GM13976 (cell line): ENCODE results near the gene ARL13A.

Source experiments
- DNase-seq: peaks from one replicate; pipeline ENCODE4 v3.0.0; 2012; ENCODE audit warnings: low spot score
- in situ Hi-C: fragments of 300-500 bp; cut with MboI; formaldehyde crosslinking; loops from one replicate; pipeline ENCODE4 v1.12.0; 2022; ENCODE audit warnings: low sequenced_read_pairs, mixed read lengths, inconsistent platforms; ENCODE audit not compliant: unreplicated experiment
- TF ChIP-seq, protein P1 (sequence below): IDR thresholded peaks from 2 replicates; pipeline ENCODE4 v1.5.1; 2012; ENCODE audit warnings: borderline replicate concordance, mild to moderate bottlenecking; ENCODE audit not compliant: insufficient read depth; ENCODE audit errors: extremely low read depth, missing control alignments, control extremely low read depth

The ARL13A gene

DNA sequence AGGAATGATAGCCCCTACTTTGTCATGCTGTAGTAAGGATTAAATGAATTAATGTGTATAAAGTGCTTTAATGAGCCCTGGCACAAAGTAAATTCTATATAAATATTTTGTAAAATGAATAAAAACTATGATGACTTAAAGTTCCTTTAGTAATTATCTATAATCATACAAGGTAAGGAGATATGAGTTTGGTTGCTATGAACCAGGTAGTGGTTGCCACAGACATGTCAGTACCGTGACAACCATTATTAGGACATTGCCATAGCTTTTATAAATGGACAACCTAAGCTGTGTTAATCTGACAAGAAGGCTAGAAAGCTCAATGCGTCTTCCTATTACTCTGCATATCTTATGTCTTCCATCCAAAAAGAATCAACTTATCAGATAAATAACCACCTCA, at the start of gene ARL13A:
Gene ARL13A (plus strand): TSS at position 301 of the 400 bp plus-strand sequence. CDS start 3,982 bp downstream, outside the sequence.
- in situ Hi-C loops, result no loop called here
- no peak for DNase-seq
- TF ChIP-seq, protein P1, sequence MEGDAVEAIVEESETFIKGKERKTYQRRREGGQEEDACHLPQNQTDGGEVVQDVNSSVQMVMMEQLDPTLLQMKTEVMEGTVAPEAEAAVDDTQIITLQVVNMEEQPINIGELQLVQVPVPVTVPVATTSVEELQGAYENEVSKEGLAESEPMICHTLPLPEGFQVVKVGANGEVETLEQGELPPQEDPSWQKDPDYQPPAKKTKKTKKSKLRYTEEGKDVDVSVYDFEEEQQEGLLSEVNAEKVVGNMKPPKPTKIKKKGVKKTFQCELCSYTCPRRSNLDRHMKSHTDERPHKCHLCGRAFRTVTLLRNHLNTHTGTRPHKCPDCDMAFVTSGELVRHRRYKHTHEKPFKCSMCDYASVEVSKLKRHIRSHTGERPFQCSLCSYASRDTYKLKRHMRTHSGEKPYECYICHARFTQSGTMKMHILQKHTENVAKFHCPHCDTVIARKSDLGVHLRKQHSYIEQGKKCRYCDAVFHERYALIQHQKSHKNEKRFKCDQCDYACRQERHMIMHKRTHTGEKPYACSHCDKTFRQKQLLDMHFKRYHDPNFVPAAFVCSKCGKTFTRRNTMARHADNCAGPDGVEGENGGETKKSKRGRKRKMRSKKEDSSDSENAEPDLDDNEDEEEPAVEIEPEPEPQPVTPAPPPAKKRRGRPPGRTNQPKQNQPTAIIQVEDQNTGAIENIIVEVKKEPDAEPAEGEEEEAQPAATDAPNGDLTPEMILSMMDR, result no peak

DNA sequence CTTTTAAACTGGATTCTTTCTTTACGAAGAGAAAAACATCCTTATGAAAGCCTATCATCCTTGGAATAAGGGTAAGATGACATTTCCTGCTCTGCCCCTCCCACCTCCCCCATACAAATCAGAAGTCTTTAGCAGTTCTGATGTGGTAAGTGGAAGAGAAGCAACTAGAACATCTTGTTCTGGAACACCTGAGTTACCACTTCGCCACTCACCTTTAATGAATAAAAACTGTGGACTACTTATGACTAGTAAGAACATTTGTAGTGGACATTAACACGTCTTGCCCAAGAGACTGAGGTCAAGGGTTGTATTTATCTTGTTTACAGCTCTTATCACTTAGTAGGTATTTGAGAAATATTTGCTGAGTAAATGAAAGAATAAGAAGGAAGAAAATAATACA, 45.1 kb upstream of the ARL13A start:
- TF ChIP-seq, protein P1, result no peak
- DNase-seq, result no peak
- in situ Hi-C loops, result no loop called here

DNA sequence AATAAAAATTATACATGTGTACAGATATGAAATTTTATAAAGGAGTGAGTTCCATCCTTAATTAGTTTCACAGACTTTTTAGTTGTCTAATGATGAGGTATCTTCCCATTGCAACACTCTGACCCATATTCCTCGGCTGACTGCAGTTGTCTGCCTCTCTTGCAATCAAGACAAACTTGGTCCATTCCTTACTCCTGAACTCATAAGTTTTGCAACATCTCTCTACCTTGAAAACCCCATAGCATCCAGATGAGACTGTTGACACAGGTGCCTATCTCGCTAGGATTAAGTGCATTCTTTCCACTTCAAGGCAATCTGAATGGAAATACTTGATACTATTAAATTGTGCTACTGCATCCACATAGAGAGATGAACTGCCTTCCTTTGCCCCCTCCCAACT, 43.1 kb upstream of the ARL13A start:
- DNase-seq, result no peak
- TF ChIP-seq, protein P1, result no peak
- in situ Hi-C loops, result no loop called here

DNA sequence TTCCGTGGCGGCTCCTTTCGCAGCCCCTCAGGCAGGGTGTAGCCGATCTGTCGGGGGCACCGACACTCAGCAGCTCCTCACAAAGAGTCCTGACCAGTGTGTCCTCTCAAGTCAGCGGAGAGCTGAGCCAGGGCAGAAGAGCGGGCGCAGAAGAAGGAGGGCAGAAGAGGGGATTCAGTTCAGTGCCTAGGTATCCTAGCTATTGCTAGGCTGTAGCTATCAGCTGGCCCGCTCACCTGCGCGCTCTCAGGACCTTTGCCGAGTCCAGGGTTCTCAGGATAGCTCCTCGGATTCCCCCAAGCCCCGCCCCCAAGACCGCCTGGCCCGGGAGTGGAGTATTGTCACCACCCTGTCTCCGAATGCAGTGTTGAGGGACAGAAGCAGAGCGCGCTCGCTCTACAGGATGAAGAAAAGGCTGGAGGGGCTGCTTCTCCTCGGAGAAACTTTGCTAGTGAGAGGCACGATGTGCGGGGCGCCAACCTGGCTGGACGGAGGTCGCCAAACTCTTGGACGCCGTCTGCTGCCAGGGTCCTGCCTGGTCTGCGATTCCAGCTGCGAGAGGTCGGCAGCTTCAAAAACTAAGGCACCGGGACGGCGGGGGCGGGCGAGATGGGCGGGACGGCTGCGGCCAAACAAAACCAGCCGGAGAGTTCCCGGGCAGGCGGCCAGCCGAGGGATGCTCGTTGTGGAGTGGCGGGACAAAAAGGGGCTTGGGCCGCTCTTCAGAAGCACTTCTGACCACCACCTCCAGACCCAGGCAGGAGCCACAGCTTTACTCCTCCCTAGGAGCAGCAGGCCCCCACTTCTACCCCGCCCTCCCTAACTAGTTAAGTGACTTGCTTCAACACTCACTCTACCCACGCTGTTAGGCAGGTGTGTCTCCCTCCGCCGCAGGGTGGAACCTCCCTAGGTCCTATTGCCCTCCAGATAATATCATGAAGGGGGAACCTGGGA, 40.6 kb upstream of the ARL13A start, which contains the start of gene XKRX:
Gene XKRX (minus strand): TSS at position 258 of the 954 bp plus-strand sequence. CDS start 613 bp downstream, outside the sequence.
- TF ChIP-seq, protein P1, result no peak
- in situ Hi-C loops, result no loop called here
- peak; percentile 49 for DNase-seq

DNA sequence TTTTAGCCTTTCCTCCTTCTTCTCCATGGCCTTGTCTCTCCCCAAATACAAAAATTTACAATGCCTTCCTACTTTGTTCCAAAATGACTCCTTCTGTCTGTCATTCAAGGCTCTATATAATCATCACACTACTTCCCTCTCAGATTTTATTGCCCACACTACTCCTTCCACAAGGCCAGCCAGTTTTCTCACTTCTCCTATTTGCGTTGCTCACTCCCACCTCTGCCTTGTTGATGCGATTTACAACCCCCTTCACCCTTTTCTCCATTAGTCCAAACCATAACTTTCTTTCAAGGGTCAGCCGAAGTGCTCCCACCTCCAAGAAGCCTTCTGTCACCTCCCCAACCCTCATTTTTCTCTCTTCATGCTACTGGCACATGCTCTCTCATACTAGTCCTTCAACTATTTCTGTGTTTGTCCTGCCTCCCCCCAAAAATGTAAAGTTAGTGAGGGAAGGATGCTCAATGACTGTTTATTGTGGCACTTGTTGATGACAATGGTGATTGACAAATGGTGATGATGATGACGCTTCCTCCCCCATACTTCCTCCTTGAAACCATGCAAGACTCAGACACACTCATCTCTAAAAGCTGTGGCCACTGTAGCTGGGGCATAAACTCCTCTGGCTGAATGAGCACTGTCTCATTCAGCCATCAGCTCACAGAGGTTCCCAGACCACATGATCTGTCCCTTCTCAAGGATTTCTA, 38.1 kb upstream of the ARL13A start:
- in situ Hi-C loops, result no loop called here
- TF ChIP-seq, protein P1, result no peak
- DNase-seq, result peak; percentile 34

DNA sequence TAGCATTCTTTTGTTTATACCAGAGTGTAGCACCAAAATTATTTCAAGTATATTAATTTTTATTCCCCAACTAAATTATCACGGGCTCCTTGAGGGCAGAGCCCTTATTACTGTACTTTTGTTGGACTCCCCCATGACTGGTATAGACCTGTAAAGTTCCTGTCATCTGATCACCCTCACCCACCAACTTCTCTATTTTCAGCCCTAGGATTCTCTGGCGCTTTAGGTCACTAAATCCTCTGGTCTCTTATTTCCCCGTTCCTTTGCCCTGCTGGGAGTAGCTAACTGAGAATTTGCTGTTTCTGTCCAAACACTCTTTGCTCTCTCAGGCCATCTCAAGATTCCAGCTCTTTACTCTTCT, 37.6 kb upstream of the ARL13A start:
- in situ Hi-C loops, result no loop called here
- TF ChIP-seq, protein P1, result no peak
- no peak for DNase-seq
